SH-SY5Y (cell line): ENCODE results near the gene ALPL.

ENCODE experiments used
- GATA2 ChIP-seq: IDR thresholded peaks from 2 replicates; pipeline ENCODE4 v1.6.1; 2011; ENCODE audit warnings: mild to moderate bottlenecking, low read depth, low read length
- GATA3 ChIP-seq: IDR thresholded peaks from 2 replicates; pipeline ENCODE4 v1.6.1; 2011; ENCODE audit warnings: low read depth, mild to moderate bottlenecking, low read length, moderate library complexity

DNA sequence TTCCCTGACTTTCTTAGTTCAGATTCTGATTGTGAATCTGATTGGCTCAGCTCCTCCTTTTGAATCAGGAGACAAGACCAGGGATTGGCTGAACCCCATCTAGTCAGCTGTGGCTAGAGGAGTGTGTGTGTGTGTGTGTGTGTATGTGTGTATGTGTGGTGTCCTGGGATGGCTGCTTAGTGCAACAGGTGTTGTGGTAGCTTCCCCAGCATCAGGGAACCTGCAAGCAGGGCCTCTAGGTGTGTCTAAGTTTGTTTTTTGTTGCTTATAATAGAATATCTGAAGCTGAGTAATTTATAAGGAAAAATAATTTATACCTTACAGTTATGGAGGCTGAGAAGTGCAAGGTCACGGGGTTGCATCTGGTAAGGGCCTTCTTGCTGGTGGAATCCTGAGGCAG lies 13.2 kb upstream of the ALPL start:
- no peak for TF ChIP-seq GATA3
- TF ChIP-seq GATA2: no peak
